Measurements from ENCODE around the gene ZNF782.
A peak's percentile ranks its signal among the peaks of the same experiment; 100 is the strongest.
"Not testable (repeated sequence)": the region's sequence is repeated elsewhere in the genome, so short reads cannot be mapped to it uniquely, and the experiment has no call there.

ZNF782 gene

DNA sequence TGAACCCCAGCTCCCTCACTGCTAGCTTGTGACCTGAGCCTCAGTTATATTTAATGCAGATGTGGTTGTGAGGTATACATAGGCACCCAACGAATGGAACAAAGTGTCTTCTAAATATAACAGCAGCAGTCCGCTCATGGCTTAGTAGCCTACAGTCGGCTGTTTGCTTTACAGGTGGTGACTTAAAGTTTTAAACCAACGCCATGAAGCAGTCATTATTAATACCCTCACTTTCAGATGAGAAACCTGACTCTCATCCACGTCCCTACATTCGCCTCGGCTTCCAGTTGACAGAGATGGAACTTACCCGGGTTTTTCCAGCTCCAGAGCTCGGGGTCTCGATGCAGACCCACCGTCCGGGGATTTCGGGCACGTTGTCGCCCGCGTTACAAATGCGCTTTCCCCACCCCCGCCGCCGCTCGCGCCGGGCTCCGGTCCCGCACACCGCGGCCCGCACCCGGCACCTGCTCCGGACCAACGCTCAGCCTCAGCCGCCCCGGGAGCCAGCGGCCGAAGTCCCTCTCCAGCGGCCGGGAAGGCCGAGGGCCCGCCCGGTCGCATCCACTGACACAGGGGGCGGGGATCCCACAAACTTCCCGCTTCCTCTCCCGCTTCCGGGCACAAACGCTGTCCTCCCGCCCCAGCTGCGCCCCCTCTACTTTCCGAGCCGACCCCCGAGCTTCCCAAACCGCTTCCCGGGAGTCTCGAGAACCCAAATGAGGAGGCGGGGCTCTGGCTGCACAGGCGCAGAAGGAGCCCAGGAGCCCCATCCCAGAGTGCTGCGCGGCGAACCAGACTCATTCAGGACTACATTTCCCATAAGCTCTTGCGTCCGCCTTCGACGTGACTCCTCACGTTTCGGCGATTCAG is at the start of gene ZNF782:
Gene ZNF782, minus strand, starts transcription at position 734 of the 870 bp plus-strand sequence. CDS start 2,553 bp downstream, outside the sequence.
- DNase-seq, result peak; percentile 89

DNA sequence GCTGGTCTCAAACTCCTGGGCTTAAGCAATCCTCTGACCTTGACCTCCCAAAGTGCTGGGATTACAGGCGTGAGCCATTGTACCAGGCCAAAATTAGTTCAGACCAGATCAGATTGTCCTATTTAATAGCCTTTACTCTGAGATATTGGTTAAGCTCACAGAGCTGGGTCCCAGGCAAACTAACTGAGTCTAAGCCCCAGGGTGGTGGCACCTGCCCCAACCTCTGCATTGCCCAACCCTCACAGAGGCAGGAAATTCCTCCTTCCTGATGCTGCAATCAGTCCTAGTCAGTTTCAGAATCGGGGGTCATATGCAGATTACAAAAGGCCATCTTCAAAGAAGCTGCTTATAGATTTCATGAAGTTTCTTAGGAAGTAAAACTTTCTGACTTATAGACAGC is 45.7 kb upstream of the ZNF782 start:
- DNase-seq, result not testable (repeated sequence)

DNA sequence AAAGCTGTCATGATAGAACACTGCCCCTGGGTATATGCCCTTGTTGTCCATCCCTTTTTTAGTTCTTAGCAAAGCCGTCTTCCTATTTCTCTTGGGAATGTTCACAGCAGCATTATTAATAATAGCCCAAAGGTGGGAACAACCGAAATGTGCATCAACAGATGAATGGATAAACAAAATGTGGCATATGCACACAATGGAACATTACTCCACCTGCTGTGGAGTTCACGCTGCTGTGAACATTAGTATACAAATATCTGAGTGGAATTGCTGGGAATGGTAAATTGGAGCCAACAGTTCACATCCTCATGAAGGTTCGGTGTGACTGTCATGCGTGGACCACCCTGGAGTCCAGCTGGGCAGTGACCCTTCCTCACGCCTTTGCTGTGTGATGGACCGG is 37.8 kb upstream of the ZNF782 start:
- DNase-seq, result no peak

DNA sequence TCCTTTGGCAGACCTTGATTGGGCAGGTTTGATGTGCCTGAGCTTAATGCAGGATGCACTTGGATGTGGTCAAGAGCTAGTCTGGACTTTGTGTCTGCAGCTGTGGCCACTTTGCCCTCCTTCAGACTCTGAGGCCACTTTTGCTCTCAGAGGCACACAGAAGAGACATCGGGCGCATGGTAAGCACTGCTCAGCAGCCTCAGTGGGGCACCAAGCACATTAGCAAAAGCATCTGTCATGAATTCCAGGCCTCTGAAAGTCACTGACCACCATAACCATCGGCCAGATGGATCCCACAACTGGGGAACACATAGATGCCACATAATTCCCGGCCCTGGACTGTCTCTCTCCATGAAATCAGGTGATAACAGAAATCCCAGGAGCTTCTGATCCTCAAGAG is 34.3 kb upstream of the ZNF782 start:
- DNase-seq, result no peak

DNA sequence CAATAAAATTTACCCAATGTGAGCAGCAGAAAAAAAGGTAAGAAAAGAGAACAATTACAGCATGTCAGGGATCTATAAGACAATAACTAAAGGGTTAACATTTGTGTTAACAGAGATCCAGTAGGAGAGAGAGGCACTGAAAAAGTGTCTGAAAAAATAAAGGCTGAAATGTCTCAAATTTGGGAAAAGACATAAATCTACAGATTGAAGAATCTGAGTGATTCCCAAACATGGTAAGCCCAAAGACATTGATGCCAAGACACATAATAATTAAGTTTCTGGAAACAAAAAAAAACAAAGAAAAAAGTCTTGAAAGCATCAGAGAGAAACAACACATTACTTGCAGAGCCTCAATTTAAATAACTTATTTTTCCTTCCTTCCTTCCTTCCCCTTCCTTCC is 31.1 kb upstream of the ZNF782 start:
- no peak for DNase-seq

- no peak for DNase-seq
These were observed 30.1 kb upstream of the ZNF782 start for GRCh38 chr9:96884443-96884842.

DNA sequence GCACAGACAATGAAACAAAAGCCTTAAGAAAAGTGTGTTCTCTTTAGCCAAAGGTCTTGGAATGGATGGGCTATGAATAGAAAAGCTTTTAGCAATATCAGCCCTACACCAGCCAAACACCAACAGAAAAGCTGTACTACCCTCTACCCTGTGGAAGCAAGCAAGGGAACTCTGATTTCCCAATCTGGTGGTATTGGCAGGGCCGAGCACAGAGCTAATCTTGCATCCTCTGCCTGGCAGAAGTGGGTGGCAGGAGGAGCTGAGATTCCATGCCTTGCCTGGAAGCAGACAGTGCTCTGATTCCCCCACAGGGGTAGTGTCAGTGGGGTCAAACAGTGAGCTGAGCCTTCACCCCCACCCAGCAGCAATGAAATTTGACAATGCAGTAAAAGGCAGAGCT is 29.6 kb upstream of the ZNF782 start:
- DNase-seq, result no peak

DNA sequence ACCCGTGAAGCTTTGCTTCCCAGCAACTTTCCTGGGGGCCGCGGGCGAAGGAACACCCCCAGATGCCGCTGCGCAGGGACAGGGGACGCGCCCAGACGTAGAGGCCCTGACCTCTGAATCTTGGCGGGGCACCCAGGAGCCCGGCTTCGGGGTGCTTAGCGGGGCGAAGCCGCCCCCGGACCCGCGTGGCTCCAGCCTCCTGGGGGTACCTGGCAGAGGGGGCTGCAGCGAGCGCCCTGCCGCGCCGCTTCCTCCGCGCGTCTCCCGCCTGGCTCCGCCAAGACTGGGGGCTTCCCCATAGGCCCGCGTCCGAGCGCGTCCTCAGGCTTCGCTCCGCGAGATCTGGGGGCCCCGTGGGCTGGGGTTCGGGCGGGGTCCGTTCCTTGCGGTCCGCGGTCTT is 23.0 kb upstream of the ZNF782 start:
- no peak for DNase-seq

GRCh38 chr9:96875461-96876142 is 21.3 kb upstream of the ZNF782 start:
- DNase-seq, result peak; percentile 78

GRCh38 chr9:96874947-96875460 is 20.7 kb upstream of the ZNF782 start:
- DNase-seq, result no peak

DNA sequence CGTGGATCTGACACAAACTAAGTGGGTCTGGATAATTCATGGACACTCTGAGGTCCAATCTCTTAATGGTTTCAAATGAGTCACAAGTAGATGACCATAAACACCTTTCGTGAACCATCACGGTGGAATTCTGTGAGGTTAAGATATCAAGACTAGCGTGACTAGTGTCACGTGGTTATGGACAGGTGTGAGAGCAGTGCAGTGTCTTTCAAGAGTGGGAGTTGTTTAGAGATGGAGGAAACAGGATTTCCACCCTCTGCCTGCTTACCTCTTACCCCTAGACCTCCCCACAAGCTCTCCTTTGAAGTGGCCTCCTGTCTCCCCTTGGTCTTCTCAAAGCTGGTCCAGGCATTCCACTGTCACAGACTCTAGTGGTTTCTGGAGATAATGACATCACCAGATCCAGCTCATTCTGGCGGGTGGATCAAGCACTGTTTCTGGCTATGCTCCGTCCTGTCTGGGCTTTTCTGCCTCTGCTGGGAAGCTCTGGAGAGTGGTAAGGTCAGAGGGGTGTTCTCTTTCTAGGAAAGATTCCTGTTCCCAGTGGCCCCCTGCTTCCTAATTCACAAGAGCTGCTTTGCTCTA is 20.0 kb upstream of the ZNF782 start:
- DNase-seq, result no peak

DNA sequence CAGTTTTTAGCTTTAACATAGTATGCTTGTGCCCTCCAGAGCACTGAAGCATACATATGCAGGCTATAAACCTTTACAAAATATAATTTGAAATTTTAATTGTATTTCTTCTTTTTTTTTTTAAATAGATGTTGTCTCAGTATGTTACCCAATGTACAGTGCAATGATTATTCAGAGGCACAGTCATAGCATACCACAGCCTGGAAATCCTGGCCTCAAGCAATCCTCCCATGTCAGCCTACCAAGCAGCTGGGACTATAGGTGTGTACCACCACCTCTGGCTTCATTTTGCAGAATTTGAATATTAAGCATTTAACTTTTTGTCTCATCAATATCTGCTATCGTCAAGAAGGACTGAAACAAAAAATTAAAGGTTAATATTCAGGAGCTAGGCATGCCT is 16.9 kb upstream of the ZNF782 start:
- no peak for DNase-seq

DNA sequence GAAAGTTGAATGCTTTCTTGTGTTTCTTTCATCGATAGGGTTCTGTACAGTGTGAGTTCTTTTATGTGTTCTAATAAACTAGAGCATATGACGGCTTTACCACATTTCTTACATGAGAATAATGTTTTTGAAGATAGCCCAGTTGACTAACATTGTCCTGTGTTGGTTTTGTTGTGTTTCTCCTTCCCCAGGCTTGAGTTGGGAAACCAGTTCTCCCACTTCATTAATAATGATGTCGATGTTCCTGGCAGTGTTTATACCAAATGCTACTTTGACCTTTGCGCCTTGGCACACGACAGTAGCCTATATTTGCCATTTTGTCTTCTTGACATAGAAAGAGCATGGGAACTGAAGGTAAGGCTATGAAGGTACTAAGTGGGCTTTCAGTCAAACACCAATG is 14.4 kb upstream of the ZNF782 start:
- no peak for DNase-seq

- DNase-seq, result no peak
These were observed 12.9 kb upstream of the ZNF782 start for GRCh38 chr9:96867079-96867804.

DNA sequence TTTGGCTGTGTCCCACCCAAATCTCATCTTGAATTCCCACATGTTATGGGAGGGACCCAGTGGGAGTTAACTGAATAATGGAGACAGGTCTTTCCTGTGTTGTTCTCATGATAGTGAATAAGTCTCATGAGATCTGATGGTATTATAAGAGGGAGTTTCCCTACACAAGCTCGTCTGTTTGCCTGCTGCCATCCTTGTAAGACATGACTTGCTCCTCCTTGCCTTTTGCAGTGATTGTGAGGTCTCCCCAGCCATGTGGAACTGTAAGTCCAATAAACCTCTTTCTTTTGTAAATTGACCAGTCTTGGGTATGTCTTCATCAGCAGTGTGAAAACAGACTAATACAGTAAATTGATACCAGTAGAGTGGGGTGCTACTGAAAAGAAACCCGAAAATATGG is 10.9 kb upstream of the ZNF782 start:
- not testable (repeated sequence) for DNase-seq

DNA sequence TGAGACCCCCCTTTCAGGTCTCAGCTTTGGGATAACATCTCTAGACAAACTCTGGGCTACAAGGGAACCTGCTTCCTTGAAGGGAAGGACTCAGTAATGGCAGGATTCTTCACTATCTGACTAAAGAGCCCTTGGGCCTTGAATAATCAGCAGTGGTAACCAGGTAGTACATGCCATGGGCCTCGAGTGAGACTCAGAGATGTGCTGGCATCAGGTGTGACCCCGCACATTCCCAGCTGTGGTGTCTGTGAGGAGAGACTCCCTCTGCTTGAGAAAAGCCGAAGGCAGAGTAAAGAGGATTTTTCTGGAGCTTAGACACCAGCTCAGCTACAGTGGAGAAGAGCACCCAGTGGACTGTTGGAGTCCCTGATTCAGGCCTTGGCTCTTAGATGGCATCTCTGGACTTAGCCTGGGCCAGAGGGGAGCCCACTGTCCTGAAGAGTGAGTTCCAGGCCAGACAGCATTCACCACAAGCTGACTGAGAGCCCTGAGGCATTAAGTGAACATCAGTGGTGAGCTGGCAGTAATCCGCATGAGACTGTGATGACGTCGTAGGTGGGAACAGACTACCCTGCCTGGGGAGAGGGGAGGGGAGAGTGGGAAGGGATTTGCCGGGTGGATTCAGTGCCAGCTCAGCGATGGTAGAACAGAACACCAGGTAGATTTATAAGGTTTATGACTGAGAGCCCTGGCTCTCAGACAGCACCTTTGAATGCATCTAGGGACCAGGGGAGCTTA is 5.3 kb upstream of the ZNF782 start:
- DNase-seq, result no peak

DNA sequence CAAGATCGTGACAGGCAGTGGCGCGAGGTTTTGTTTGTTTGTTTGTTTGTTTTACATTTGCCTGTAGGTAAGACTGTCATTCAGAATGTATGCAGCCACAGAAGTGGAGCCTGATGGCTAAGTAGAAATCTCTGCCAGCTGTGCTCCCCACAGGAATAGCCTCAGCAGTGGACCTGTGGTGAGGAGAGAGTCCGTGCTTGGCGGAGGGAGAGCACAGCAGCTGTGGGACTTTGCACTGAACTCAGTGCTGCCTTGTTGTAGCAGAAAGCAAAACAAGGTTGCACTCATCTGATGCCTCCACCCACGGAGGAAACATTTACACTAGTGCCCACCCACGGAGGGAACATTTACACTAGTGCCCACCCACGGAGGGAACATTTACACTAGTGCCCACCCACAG is 4.4 kb upstream of the ZNF782 start:
- no peak for DNase-seq

- no peak for DNase-seq
These were observed 3.8 kb upstream of the ZNF782 start for GRCh38 chr9:96858018-96858573.

DNA sequence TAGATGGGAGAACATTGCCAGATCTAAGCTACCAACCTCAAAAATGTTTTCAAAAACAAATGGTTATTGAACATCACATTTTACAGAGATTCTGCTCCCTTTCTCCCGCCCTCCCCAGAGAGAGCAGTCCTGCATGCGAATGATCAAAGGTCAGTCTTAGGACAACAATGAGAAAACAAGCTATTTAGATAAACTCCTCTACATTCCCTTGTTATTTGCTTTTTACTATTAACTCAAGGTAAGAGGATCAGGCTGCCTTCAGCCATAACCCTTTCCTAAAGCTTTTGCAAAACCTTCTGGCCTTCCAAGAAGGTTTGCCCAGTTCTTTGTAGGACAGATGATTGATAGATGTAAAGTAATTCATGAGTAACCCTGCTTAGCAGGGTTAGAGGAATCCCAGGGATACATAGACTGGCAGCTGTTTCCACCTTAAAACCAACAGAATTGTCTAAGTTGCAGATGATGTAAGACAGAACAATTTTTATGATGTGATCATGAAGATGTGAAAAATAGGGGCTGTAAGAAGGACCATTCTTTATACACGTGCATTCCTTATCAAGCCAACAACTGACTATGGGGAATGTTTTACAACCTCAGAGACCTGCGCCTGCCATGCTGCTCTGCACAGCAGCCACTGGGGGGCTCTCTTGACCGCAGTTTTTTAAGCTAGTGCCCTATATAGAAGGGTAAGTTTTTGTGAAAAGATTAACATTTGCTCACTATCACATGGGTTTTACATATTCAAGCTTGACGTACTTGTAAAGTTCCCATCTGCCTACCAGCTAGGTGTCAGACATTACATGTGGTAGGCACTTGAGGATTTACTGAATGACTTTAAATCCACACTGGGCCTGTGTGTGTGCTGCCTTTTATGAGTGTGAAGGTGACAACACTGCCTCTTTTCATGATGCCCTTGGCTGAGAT is 2.3 kb upstream of the ZNF782 start:
- no peak for DNase-seq

DNA sequence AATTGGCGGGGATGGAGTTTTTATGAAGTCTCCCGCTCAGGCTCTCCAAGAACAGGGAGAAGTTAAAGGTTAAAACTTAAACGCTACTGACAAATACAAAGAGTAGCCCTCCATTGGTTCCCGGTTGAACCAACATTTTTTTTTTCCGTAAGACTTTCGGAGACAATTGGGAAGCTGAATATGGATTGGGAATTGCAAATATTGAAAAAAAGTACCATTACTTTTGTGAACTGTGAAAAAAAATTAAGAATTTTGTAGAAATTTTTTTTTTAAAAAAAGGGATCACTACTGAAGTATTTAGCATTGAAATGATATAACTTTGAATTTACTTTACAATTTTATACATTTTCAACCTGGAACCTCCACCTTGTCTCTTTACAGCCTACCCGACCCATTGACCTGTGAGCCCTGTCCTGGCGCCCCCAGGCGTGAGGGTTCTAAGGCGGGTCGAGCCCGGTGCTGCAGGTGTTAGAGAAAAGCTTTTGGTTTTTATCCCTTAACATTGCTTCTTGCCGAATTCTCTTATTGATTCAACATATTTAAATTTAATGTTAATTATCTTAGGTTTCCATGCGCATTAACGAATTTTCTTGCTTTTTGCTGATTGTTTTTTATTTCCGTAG is 448 bp upstream of the ZNF782 start:
- DNase-seq, result no peak

Measured in NCI-H1048 (cell line).